Ovary (tissue), 3 donors: ENCODE measurements around the gene TRAM2.

Experiments
- EP300 ChIP-seq: sonication (generic); formaldehyde crosslinking; IDR thresholded peaks from one replicate; pipeline ENCODE4 v1.6.1; 2017; ENCODE audit warnings: antibody characterized with exemption
- POLR2A ChIP-seq: fragments of 450-650 bp; IDR thresholded peaks from one replicate; pipeline ENCODE4 v1.6.1; 2017; ENCODE audit warnings: antibody characterized with exemption, mild to moderate bottlenecking, moderate library complexity
- TF ChIP-seq, protein P1 (sequence below), 3 donors: fragments of 450-650 bp in 2 of 3; fragments of 200-600 bp in 1 of 3; IDR thresholded peaks; one replicate each; pipeline versions ENCODE4 v1.5.1 to v1.8.0; 2016 to 2022; ENCODE audit warnings: antibody characterized with exemption in 3 of 3, mild to moderate bottlenecking in 1 of 3
- donor health status: DM: no; HTN: no; CAD: no.

DNA sequence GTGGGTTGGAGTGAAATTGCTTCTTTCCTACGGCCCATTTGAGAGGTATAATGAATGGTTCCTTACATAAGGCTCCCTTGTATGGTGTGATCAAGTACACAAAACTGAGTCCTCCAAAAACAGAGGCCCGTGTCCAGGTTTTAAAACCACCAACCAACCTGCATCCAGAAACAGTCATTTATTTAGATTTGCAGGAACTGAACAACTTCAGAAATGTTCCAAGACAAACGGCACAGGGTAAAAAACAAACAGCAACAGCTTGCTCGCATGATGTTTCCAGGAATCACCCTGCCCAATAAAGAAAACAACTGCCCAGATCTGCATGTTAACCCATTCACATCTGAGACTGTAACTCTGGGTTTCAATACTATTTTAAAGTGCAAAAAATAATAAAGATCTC lies 40.2 kb upstream of the TRAM2 start:
- no peak for TF ChIP-seq EP300
- no peak for TF ChIP-seq POLR2A
- TF ChIP-seq, protein P1, sequence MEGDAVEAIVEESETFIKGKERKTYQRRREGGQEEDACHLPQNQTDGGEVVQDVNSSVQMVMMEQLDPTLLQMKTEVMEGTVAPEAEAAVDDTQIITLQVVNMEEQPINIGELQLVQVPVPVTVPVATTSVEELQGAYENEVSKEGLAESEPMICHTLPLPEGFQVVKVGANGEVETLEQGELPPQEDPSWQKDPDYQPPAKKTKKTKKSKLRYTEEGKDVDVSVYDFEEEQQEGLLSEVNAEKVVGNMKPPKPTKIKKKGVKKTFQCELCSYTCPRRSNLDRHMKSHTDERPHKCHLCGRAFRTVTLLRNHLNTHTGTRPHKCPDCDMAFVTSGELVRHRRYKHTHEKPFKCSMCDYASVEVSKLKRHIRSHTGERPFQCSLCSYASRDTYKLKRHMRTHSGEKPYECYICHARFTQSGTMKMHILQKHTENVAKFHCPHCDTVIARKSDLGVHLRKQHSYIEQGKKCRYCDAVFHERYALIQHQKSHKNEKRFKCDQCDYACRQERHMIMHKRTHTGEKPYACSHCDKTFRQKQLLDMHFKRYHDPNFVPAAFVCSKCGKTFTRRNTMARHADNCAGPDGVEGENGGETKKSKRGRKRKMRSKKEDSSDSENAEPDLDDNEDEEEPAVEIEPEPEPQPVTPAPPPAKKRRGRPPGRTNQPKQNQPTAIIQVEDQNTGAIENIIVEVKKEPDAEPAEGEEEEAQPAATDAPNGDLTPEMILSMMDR (IDR thresholded peaks at IDR 0.05) = no peak
